Kidney (tissue), 14 donors: ENCODE data around the gene UBIAD1. TPM values are rescaled to one million over a fixed set of nuclear protein-coding genes. Genes with fewer than 3 reads are reported as not detected.

Experiments used
- DNase-seq, 5 donors: peaks; one replicate each; pipeline ENCODE4 v3.0.0-alpha.2; 2013 to 2020
- FAIRE-seq: peaks from 2 replicates; lab custom pipeline; 2012; peaks lifted over from hg19 to GRCh38; lab: Jason Lieb, UNC
- H3K27ac ChIP-seq, 2 donors: one replicate each; pipeline ENCODE4 v1.7.0; 2013; ENCODE audit warnings: low read depth in 2 of 2, low read length in 2 of 2, inconsistent platforms in 1 of 2
- H3K27me3 ChIP-seq: one replicate; pipeline ENCODE4 v1.7.1; 2013; ENCODE audit warnings: low read length, inconsistent platforms; ENCODE audit not compliant: control insufficient read depth, insufficient read depth
- H3K36me3 ChIP-seq, 3 donors: one replicate each; pipeline versions ENCODE4 v1.7.0 to v1.7.1; 2013; ENCODE audit warnings: low read length in 3 of 3, control low read depth in 1 of 3, inconsistent platforms in 1 of 3; ENCODE audit not compliant: insufficient read depth in 3 of 3, control insufficient read depth in 2 of 3
- H3K4me1 ChIP-seq, 3 donors: one replicate each; pipeline versions ENCODE4 v1.7.0 to v1.7.1; 2013; ENCODE audit warnings: low read length in 3 of 3, inconsistent platforms in 1 of 3, low read depth in 1 of 3; ENCODE audit not compliant: control insufficient read depth in 2 of 3, insufficient read depth in 2 of 3
- H3K4me3 ChIP-seq, 3 donors: one replicate each; pipeline versions ENCODE4 v1.7.0 to v1.8.1; 2013; ENCODE audit warnings: low read length in 3 of 3, control low read depth in 1 of 3, inconsistent platforms in 1 of 3
- H3K9ac ChIP-seq, 3 donors: one replicate each; pipeline versions ENCODE4 v1.7.0 to v1.7.1; 2013; ENCODE audit warnings: low read length in 3 of 3, control low read depth in 1 of 3, inconsistent platforms in 1 of 3
- H3K9me3 ChIP-seq, 3 donors: one replicate each; pipeline versions ENCODE4 v1.7.0 to v1.7.1; 2013; ENCODE audit warnings: low read length in 3 of 3, control low read depth in 1 of 3, inconsistent platforms in 1 of 3; ENCODE audit not compliant: control insufficient read depth in 2 of 3, insufficient read depth in 1 of 3
- intact Hi-C: fragments of 100-400 bp; cut with DNase I; formaldehyde crosslinking; loops from one replicate; pipeline ENCODE4 v1.11.1; 2022
- polyA plus RNA-seq: library from polyadenylated mRNA; stranded (reverse); fragments of 350-450 nt; fragmentation: Illumina TruSeq; extraction: RNeasy Lipid Tissue Mini Kit (QIAGEN cat#74804); gene quantifications from one replicate; pipeline ENCODE4 v1.2.3, GENCODE V29; 2014; ENCODE audit warnings: low read depth, low replicate concordance; ENCODE audit not compliant: insufficient read depth
- total RNA-seq: library from RNA; stranded (reverse); fragmentation: NEBNext Ultra II Directional; extraction: Animal tissue kit (Norgen Biotek cat#: 25700); gene quantifications from one replicate; pipeline ENCODE4 v1.2.1, GENCODE V29; 2021
- TF ChIP-seq, protein P1 (sequence below): IDR thresholded peaks from 3 replicates; pipeline ENCODE4 v1.5.1; 2012; ENCODE audit warnings: mild to moderate bottlenecking, moderate library complexity, borderline replicate concordance; ENCODE audit not compliant: insufficient read depth; ENCODE audit errors: extremely low read depth
- donor health status: control.
- donor health status: control.
- donor health status: control.
- donor health status: control.
- donor health status: control.
- donor health status: DM: yes; HTN: yes; CAD: no.
- donor health status: Normal renal cell carcinoma (clear cell type).

UBIAD1 gene
- total and polyA plus RNA-seq, 2 donors from 2014 or later = 5.6 to 14.0 TPM

DNA sequence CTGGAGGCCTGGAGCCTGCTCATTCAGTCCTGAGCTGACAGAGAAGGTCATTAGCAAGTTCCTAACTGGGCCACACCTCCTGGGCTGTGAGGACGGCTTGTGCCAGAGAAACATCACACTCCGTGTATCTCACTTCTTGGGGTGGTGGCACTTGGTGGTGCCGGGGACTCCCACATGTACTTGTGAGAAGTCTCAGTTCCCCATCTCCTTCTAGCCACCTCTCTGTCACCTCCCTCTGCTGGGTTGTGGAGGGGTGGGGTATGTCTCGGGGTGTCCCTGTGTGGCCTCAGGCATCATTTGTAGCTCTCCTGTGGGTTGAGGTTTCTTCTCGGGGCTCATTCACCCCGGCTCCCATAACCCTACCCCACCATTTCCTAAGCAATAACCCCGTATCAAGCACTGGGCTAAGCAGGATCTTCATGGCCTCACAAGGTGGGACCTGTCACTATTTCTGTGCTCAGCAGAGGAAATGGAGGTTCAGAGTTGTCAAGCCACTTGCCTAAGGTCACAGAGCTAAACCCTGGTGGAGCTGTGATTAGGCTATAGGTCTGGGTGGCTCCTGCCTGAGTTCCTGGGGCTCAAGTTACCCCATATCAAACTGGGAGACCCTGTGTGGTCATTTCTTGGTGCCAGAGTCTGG is 62.5 kb downstream of the UBIAD1 start:
- FAIRE-seq = no peak
- no peaks in the 10 kb centered on the region for H3K9me3 ChIP-seq
- H3K36me3 ChIP-seq = no peaks in the 10 kb centered on the region
- H3K27me3 ChIP-seq = no peaks in the 10 kb centered on the region
- TF ChIP-seq, protein P1, sequence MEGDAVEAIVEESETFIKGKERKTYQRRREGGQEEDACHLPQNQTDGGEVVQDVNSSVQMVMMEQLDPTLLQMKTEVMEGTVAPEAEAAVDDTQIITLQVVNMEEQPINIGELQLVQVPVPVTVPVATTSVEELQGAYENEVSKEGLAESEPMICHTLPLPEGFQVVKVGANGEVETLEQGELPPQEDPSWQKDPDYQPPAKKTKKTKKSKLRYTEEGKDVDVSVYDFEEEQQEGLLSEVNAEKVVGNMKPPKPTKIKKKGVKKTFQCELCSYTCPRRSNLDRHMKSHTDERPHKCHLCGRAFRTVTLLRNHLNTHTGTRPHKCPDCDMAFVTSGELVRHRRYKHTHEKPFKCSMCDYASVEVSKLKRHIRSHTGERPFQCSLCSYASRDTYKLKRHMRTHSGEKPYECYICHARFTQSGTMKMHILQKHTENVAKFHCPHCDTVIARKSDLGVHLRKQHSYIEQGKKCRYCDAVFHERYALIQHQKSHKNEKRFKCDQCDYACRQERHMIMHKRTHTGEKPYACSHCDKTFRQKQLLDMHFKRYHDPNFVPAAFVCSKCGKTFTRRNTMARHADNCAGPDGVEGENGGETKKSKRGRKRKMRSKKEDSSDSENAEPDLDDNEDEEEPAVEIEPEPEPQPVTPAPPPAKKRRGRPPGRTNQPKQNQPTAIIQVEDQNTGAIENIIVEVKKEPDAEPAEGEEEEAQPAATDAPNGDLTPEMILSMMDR = no peak
- no peak overlapping the region for H3K9ac ChIP-seq
- no peak for DNase-seq
- no peak overlapping the region for H3K27ac ChIP-seq
- intact Hi-C loops = no loop called here
- peaks cover 0 to 5% (median 0%) of the 10 kb centered on the region in 3 donors for H3K4me1 ChIP-seq
- H3K4me3 ChIP-seq = no peak overlapping the region

- Histone ChIP-seq H3K36me3 (no peaks in the 10 kb centered on the region), H3K4me1 (peaks cover 0 to 5% (median 0%) of the 10 kb centered on the region in 3 donors), H3K9me3 (no peaks in the 10 kb centered on the region), H3K27me3 (no peaks in the 10 kb centered on the region), H3K9ac (no peak overlapping the region), H3K27ac (no peak overlapping the region), H3K4me3 (no peak overlapping the region)
- intact Hi-C loops = no loop called here
- DNase-seq = peak in 4 of 5 donors; percentile 84 to 94 (median 90)
- FAIRE-seq = no peak
- TF ChIP-seq, protein P1 = peak; percentile 33
Measured at GRCh38 chr1:11337580-11338073, 64.6 kb downstream of the UBIAD1 start.

Other genes with a start within 250 kb of the UBIAD1 start
- gene MASP2, start 226.0 kb upstream of the UBIAD1 start, total RNA-seq = not detected
- not detected for gene MASP2, start 226.0 kb upstream of the UBIAD1 start, polyA plus RNA-seq
- gene SRM, start 213.2 kb upstream of the UBIAD1 start, total RNA-seq = 52.9 TPM
- 59.5 TPM for gene SRM, start 213.2 kb upstream of the UBIAD1 start, polyA plus RNA-seq
- gene EXOSC10, start 173.3 kb upstream of the UBIAD1 start, total RNA-seq = 46.8 TPM
- 26.2 TPM for gene EXOSC10, start 173.3 kb upstream of the UBIAD1 start, polyA plus RNA-seq
- gene ANGPTL7, start 83.8 kb upstream of the UBIAD1 start, total RNA-seq = 0.19 TPM
- gene ANGPTL7, start 83.8 kb upstream of the UBIAD1 start, polyA plus RNA-seq = 0.24 TPM
- gene MTOR, start 10.6 kb upstream of the UBIAD1 start, total RNA-seq = 36.8 TPM
- gene MTOR, start 10.6 kb upstream of the UBIAD1 start, polyA plus RNA-seq = 16.0 TPM
- gene DISP3, start 206.0 kb downstream of the UBIAD1 start, total RNA-seq = 0.19 TPM
- not detected for gene DISP3, start 206.0 kb downstream of the UBIAD1 start, polyA plus RNA-seq